Cardiac muscle cell (in vitro differentiated cells and primary cell): ENCODE results near the gene MRTFB. TPM values are rescaled to one million over a fixed set of nuclear protein-coding genes. Genes with fewer than 3 reads are reported as not detected.

Experiments used
- DNase-seq, 2 donors: peaks; one replicate each; pipeline versions ENCODE4 v3.0.0 to v3.0.0-alpha.2; 2010 to 2017; ENCODE audit warnings: low read depth in 1 of 2, low spot score in 1 of 2
- H3K27ac ChIP-seq: fragments of 200-600 bp; sonication (generic); 2 replicates; pipeline ENCODE4 v1.5.1; 2016
- H3K27me3 ChIP-seq: fragments of 200-600 bp; sonication (generic); 2 replicates; pipeline ENCODE4 v1.6.0; 2016; ENCODE audit warnings: control low read depth
- H3K36me3 ChIP-seq: fragments of 200-600 bp; sonication (generic); 2 replicates; pipeline ENCODE4 v1.5.1; 2016; ENCODE audit warnings: control low read depth
- H3K4me1 ChIP-seq: fragments of 200-600 bp; sonication (generic); 2 replicates; pipeline ENCODE4 v1.8.1; 2017; ENCODE audit warnings: low read depth, mild to moderate bottlenecking, mixed run types
- H3K4me3 ChIP-seq: fragments of 200-600 bp; sonication (generic); 2 replicates; pipeline ENCODE4 v1.5.1; 2016; ENCODE audit warnings: mild to moderate bottlenecking
- H3K9me3 ChIP-seq: fragments of 200-600 bp; sonication (generic); 2 replicates; pipeline ENCODE4 v1.5.1; 2017; ENCODE audit warnings: low read depth, mild to moderate bottlenecking, control low read depth
- CTCF ChIP-seq: IDR thresholded peaks from 2 replicates; pipeline ENCODE4 v1.5.1; 2012; ENCODE audit warnings: low read depth, mild to moderate bottlenecking, low read length
- polyA plus RNA-seq: library from polyadenylated mRNA; unstranded; fragments of >200 nt; fragmentation: Nextera tagmentation; extraction: Ambion mirVana; gene quantifications from 2 replicates; pipeline ENCODE4 v1.2.1, GENCODE V29; 2016
- total RNA-seq: library from RNA; depleted of rRNA; stranded (reverse); fragments of >200 nt; gene quantifications from 2 replicates; pipeline ENCODE4 v1.2.3, GENCODE V29; 2016

Gene MRTFB
- total and polyA plus RNA-seq, 2 experiments from 2014 or later, result 9.4 to 27.9 TPM

GRCh38 chr16:14309001-14309886 is 238.1 kb downstream of the MRTFB start:
- H3K9me3 ChIP-seq, result no peaks in the 10 kb centered on the region
- H3K27me3 ChIP-seq, result no peaks in the 10 kb centered on the region
- peak; percentile 8 for TF ChIP-seq CTCF
- no peak overlapping the region for H3K27ac ChIP-seq
- DNase-seq, result no peak
- no peak overlapping the region for H3K4me3 ChIP-seq
- peaks cover 18% of the 10 kb centered on the region for H3K4me1 ChIP-seq
- H3K36me3 ChIP-seq, result no peaks in the 10 kb centered on the region

- TF ChIP-seq CTCF, result no peak
- H3K36me3 ChIP-seq, result no peaks in the 10 kb centered on the region
- H3K4me3 ChIP-seq, result no peak overlapping the region
- peaks cover 18% of the 10 kb centered on the region for H3K4me1 ChIP-seq
- no peak for DNase-seq
- no peak overlapping the region for H3K27ac ChIP-seq
- H3K27me3 ChIP-seq, result no peaks in the 10 kb centered on the region
- H3K9me3 ChIP-seq, result no peaks in the 10 kb centered on the region
These were observed 238.8 kb downstream of the MRTFB start for GRCh38 chr16:14309906-14310305.

GRCh38 chr16:14310519-14310991 is 239.4 kb downstream of the MRTFB start:
- H3K4me1 ChIP-seq, result peaks cover 18% of the 10 kb centered on the region
- no peak for TF ChIP-seq CTCF
- no peaks in the 10 kb centered on the region for H3K27me3 ChIP-seq
- peak in 1 of 2 donors; percentile 55 for DNase-seq
- H3K4me3 ChIP-seq, result no peak overlapping the region
- no peaks in the 10 kb centered on the region for H3K9me3 ChIP-seq
- H3K27ac ChIP-seq, result no peak overlapping the region
- H3K36me3 ChIP-seq, result no peaks in the 10 kb centered on the region

GRCh38 chr16:14314116-14314515 is 243.0 kb downstream of the MRTFB start:
- Histone ChIP-seq H3K9me3 (no peaks in the 10 kb centered on the region), H3K27ac (no peak overlapping the region), H3K36me3 (no peaks in the 10 kb centered on the region), H3K4me1 (no peaks in the 10 kb centered on the region), H3K4me3 (no peak overlapping the region), H3K27me3 (no peaks in the 10 kb centered on the region)
- TF ChIP-seq CTCF, result no peak
- no peak for DNase-seq

GRCh38 chr16:14315683-14316320 is 244.7 kb downstream of the MRTFB start:
- TF ChIP-seq CTCF, result no peak
- Histone ChIP-seq H3K4me3 (no peak overlapping the region), H3K4me1 (no peaks in the 10 kb centered on the region), H3K36me3 (no peaks in the 10 kb centered on the region), H3K27me3 (no peaks in the 10 kb centered on the region), H3K27ac (no peak overlapping the region), H3K9me3 (no peaks in the 10 kb centered on the region)
- no peak for DNase-seq

Other genes starting within 250 kb of the MRTFB start
- gene ERCC4, start 151.2 kb upstream of the MRTFB start, total RNA-seq, result 8.1 and 13.1 TPM in 2 replicates
- 15.6 and 27.4 TPM in 2 replicates for gene ERCC4, start 151.2 kb upstream of the MRTFB start, polyA plus RNA-seq